GM19351 (cell line): ENCODE results near the gene BUD23.
"Not testable (repeated sequence)": the region's sequence is repeated elsewhere in the genome, so short reads cannot be mapped to it uniquely, and the experiment has no call there.

Experiments
- ATAC-seq: cut with Tn5 transposase; IDR thresholded peaks from one replicate; pipeline ENCODE4 v1.9.1; 2021; ENCODE audit warnings: mild to moderate bottlenecking, moderate library complexity; ENCODE audit not compliant: unreplicated experiment

The BUD23 gene

GRCh38 chr7:73717025-73717807 is 33.8 kb downstream of the BUD23 start:
- ATAC-seq = no peak

GRCh38 chr7:73717991-73718405 is 34.6 kb downstream of the BUD23 start:
- ATAC-seq = no peak

GRCh38 chr7:73718438-73718881 is 35.1 kb downstream of the BUD23 start:
- no peak for ATAC-seq

GRCh38 chr7:73718905-73719805 is 35.8 kb downstream of the BUD23 start, which contains the start of gene STX1A:
Gene STX1A (minus strand): TSS chr7:73719669. CDS start chr7:73719631, 38 bp downstream.
- peak; percentile 73 for ATAC-seq

- peak; percentile 6 for ATAC-seq
These were observed 36.4 kb downstream of the BUD23 start for GRCh38 chr7:73719806-73720169.

GRCh38 chr7:73720443-73720842 is 37.0 kb downstream of the BUD23 start:
- not testable (repeated sequence) for ATAC-seq

GRCh38 chr7:73721377-73721817 is 38.0 kb downstream of the BUD23 start:
- no peak for ATAC-seq

- not testable (repeated sequence) for ATAC-seq
These were observed 38.8 kb downstream of the BUD23 start for GRCh38 chr7:73722182-73722581.

- no peak for ATAC-seq
These were observed 39.4 kb downstream of the BUD23 start for GRCh38 chr7:73722785-73723184.

GRCh38 chr7:73723813-73724212 is 40.4 kb downstream of the BUD23 start:
- ATAC-seq = no peak

GRCh38 chr7:73726083-73726466 is 42.7 kb downstream of the BUD23 start:
- no peak for ATAC-seq

GRCh38 chr7:73727952-73728351 is 44.6 kb downstream of the BUD23 start:
- no peak for ATAC-seq

- ATAC-seq = no peak
These were observed 45.2 kb downstream of the BUD23 start for GRCh38 chr7:73728551-73728950.

- ATAC-seq = no peak
These were observed 47.1 kb downstream of the BUD23 start for GRCh38 chr7:73730485-73730884.

- no peak for ATAC-seq
These were observed 49.0 kb downstream of the BUD23 start for GRCh38 chr7:73732397-73732796.

- peak; percentile 43 for ATAC-seq
These were observed 51.5 kb downstream of the BUD23 start for GRCh38 chr7:73734619-73735527.

GRCh38 chr7:73735528-73735905 is 52.1 kb downstream of the BUD23 start:
- ATAC-seq = no peak

- no peak for ATAC-seq
These were observed 53.5 kb downstream of the BUD23 start for GRCh38 chr7:73736885-73737284.

GRCh38 chr7:73737491-73738219 is 54.3 kb downstream of the BUD23 start:
- ATAC-seq = no peak

- no peak for ATAC-seq
These were observed 54.8 kb downstream of the BUD23 start for GRCh38 chr7:73738220-73738611.
